GM12892 (cell line): ENCODE data around the gene SNX2.

Source experiments
- POLR2A ChIP-seq: IDR thresholded peaks from 2 replicates; pipeline ENCODE4 v1.6.1; 2011; ENCODE audit warnings: low read depth, low read length, control low read depth
- TAF1 ChIP-seq: IDR thresholded peaks from 2 replicates; pipeline ENCODE4 v1.6.1; 2011; ENCODE audit warnings: low read depth, mild to moderate bottlenecking, control low read depth, low read length, borderline replicate concordance

- TF ChIP-seq POLR2A (no peak), TAF1 (no peak)
Observed at GRCh38 chr5:122775550-122776542, 966 bp downstream of the SNX2 start.
